SK-N-SH (cell line): ENCODE results near the gene VARS1. TPM values are rescaled to one million over a fixed set of nuclear protein-coding genes. Genes with fewer than 3 reads are reported as not detected.
"Not testable (repeated sequence)": the region's sequence is repeated elsewhere in the genome, so short reads cannot be mapped to it uniquely, and the experiment has no call there.

Experiments used
- CTCF ChIA-PET: fragments of 300-600, 350-600 bp; formaldehyde crosslinking; extraction: SDS; loops from one replicate; lab custom pipeline; 2021; lab: Yijun Ruan, JAX
- POLR2A ChIA-PET: fragments of 350-600 bp; sonication (Branson Sonifier 250); formaldehyde crosslinking; extraction: SDS; loops from one replicate; lab custom pipeline; 2020; ENCODE audit warnings: antibody characterized with exemption, inconsistent platforms; lab: Yijun Ruan, JAX
- DNase-seq: peaks from one replicate; pipeline ENCODE4 v3.0.0; 2012
- H2AFZ ChIP-seq: fragments of 200-600 bp; sonication (generic); 2 replicates; pipeline ENCODE4 v1.8.1; 2016; ENCODE audit warnings: antibody characterized with exemption, mild to moderate bottlenecking, low read depth
- H3F3A ChIP-seq: fragments of 200-600 bp; sonication (generic); replicated peaks from 2 replicates; pipeline ENCODE3; 2016; ENCODE audit warnings: antibody characterized with exemption, mild to moderate bottlenecking; ENCODE audit not compliant: insufficient read depth
- H3K27ac ChIP-seq, 2 experiments: fragments of 200-500 bp in 1 of 2; fragments of 200-600 bp in 1 of 2; sonication (Bioruptor generic) in 1 of 2; sonication (generic), shearing (Covaris generic) in 1 of 2; 2 replicates each; pipeline versions ENCODE4 v1.5.1 to v1.6.1; 2014 to 2016; ENCODE audit warnings: low read depth in 2 of 2, inconsistent platforms in 1 of 2, low read length in 1 of 2, mild to moderate bottlenecking in 1 of 2, mixed read lengths in 1 of 2
- H3K27me3 ChIP-seq: fragments of 200-600 bp; sonication (generic), shearing (Covaris generic); 2 replicates; pipeline ENCODE4 v1.6.1; 2016; ENCODE audit warnings: mixed run types; ENCODE audit not compliant: insufficient read depth
- H3K36me3 ChIP-seq, 2 experiments: fragments of 200-500 bp in 1 of 2; fragments of 200-600 bp in 1 of 2; sonication (Bioruptor generic) in 1 of 2; sonication (generic) in 1 of 2; replicated peaks in 1 of 2; 2 replicates each; pipeline versions ENCODE3 to v1.5.1; 2014 to 2016; ENCODE audit warnings: low read length in 1 of 2, mild to moderate bottlenecking in 1 of 2; ENCODE audit not compliant: insufficient read depth in 2 of 2, control insufficient read depth in 1 of 2
- H3K4me1 ChIP-seq, 2 experiments: fragments of 200-500 bp in 1 of 2; fragments of 200-600 bp in 1 of 2; sonication (Bioruptor generic) in 1 of 2; sonication (generic), shearing (Covaris generic) in 1 of 2; 2 replicates each; pipeline versions ENCODE4 v1.5.1 to v1.6.1; 2014 to 2016; ENCODE audit warnings: low read depth in 1 of 2, low read length in 1 of 2, mixed run types in 1 of 2; ENCODE audit not compliant: insufficient read depth in 2 of 2, control insufficient read depth in 1 of 2
- H3K4me2 ChIP-seq: fragments of 200-600 bp; sonication (generic), shearing (Covaris generic); 2 replicates; pipeline ENCODE4 v1.6.1; 2017; ENCODE audit warnings: mixed run types
- H3K4me3 ChIP-seq, 2 experiments: fragments of 200-500 bp in 1 of 2; fragments of 200-600 bp in 1 of 2; sonication (Bioruptor generic) in 1 of 2; sonication (generic), shearing (Covaris generic) in 1 of 2; 2 replicates each; pipeline versions ENCODE4 v1.5.1 to v1.8.1; 2014 to 2016; ENCODE audit warnings: low read depth in 2 of 2, inconsistent platforms in 1 of 2, low read length in 1 of 2, mild to moderate bottlenecking in 1 of 2, mixed read lengths in 1 of 2, moderate library complexity in 1 of 2
- H3K79me2 ChIP-seq: fragments of 200-600 bp; sonication (generic); 2 replicates; pipeline ENCODE4 v1.8.1; 2017; ENCODE audit warnings: mild to moderate bottlenecking; ENCODE audit not compliant: insufficient read depth
- H3K9ac ChIP-seq: fragments of 200-600 bp; sonication (generic); 2 replicates; pipeline ENCODE4 v1.6.1; 2017; ENCODE audit warnings: mixed run types
- H3K9me2 ChIP-seq: fragments of 200-600 bp; sonication (generic); 2 replicates; pipeline ENCODE4 v1.6.1; 2017; ENCODE audit warnings: mixed run types
- H3K9me3 ChIP-seq: fragments of 200-600 bp; sonication (generic); 2 replicates; pipeline ENCODE4 v1.6.1; 2017; ENCODE audit warnings: mixed run types, mild to moderate bottlenecking, moderate library complexity
- H4K20me1 ChIP-seq: fragments of 200-600 bp; sonication (generic); 2 replicates; pipeline ENCODE4 v1.6.1; 2017; ENCODE audit warnings: mild to moderate bottlenecking, mixed run types; ENCODE audit not compliant: insufficient read depth
- CHD2 ChIP-seq: fragments of 150-350 bp; IDR thresholded peaks from 2 replicates; pipeline ENCODE4 v1.6.1; 2018; ENCODE audit warnings: low read length; ENCODE audit not compliant: partially characterized antibody
- GABPA ChIP-seq: IDR thresholded peaks from 2 replicates; pipeline ENCODE4 v1.4.0; 2012; ENCODE audit warnings: low read depth, mild to moderate bottlenecking
- GATA2 ChIP-seq: sonication (generic); formaldehyde crosslinking; IDR thresholded peaks from 2 replicates; pipeline ENCODE4 v1.5.0; 2020; ENCODE audit warnings: mild to moderate bottlenecking, missing genetic modification reagents
- IRF3 ChIP-seq: fragments of 150-350 bp; IDR thresholded peaks from 2 replicates; pipeline ENCODE4 v1.6.1; 2016; ENCODE audit warnings: mild to moderate bottlenecking, low read depth, low read length
- JUND ChIP-seq: IDR thresholded peaks from 2 replicates; pipeline ENCODE4 v1.4.0; 2012
- MEF2A ChIP-seq: IDR thresholded peaks from 2 replicates; pipeline ENCODE4 v1.4.0; 2012; ENCODE audit warnings: low read depth, borderline replicate concordance
- RAD21 ChIP-seq: IDR thresholded peaks from 2 replicates; pipeline ENCODE4 v1.6.1; 2012; ENCODE audit warnings: mild to moderate bottlenecking, low read length
- SMC3 ChIP-seq: IDR thresholded peaks from 2 replicates; pipeline ENCODE4 v1.6.1; 2012; ENCODE audit warnings: low read depth, low read length, improper control_type of control experiment
- TCF12 ChIP-seq: IDR thresholded peaks from 2 replicates; pipeline ENCODE4 v1.4.0; 2012
- YY1 ChIP-seq: IDR thresholded peaks from 2 replicates; pipeline ENCODE4 v1.4.0; 2012; ENCODE audit warnings: low read depth, mild to moderate bottlenecking
- WGBS: methylation state at CpG from one replicate; pipeline ENCODE4 v1.1.6; 2017; ENCODE audit warnings: low lambda C conversion rate; 5-methylcytosine and 5-hydroxymethylcytosine counted together
- polyA plus RNA-seq, 3 experiments: library from polyadenylated mRNA; depleted of rRNA; stranded (reverse); fragments of >200 nt; gene quantifications; 2 replicates each; pipeline ENCODE4 v1.2.3, GENCODE V29; 2012
- TF ChIP-seq, protein P1 (sequence below): fragments of 150-350 bp; IDR thresholded peaks from 2 replicates; pipeline ENCODE4 v1.6.1; 2017; ENCODE audit warnings: antibody characterized with exemption, low read length, low read depth, borderline replicate concordance

VARS1 gene
- polyA plus RNA-seq, 1 of the 3 experiments (the other 2 are of a cell fraction), result 35.1 TPM

DNA sequence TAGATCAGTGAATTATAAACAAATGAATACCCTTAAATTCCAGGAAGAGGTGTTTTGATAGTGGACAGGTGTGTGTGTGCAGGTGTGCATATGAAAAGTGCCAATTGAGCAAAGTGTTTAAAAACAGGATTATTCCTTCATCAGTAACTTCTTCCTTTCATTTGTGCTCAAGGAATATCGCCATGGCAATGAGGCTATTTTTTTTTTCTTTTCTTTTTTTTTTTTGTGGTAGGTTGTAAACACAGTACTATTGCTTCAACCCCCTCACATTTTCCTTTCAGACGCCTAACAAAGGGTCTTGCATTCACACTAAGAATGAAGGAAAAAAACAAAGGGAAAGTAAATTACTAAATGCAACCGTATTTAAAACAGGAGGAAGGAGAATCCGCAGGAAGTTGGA, 30.0 kb upstream of the VARS1 start:
- 94% methylated on average over 4 of the region's 4 CpGs for WGBS
- Histone ChIP-seq H3F3A (peaks cover 7% of the 10 kb centered on the region), H3K4me3 (no peak overlapping the region), H4K20me1 (no peaks in the 10 kb centered on the region), H3K9me3 (no peaks in the 10 kb centered on the region), H3K9ac (no peak overlapping the region), H3K4me1 (peaks cover 0 to 3% of the 10 kb centered on the region in 2 experiments; a peak in 1 of 4 replicates), H3K27me3 (no peaks in the 10 kb centered on the region), H3K36me3 (no peaks in the 10 kb centered on the region), H3K27ac (no peak overlapping the region), H2AFZ (no peak overlapping the region), H3K9me2 (no peaks in the 10 kb centered on the region), H3K4me2 (no peak overlapping the region), H3K79me2 (peaks cover 10% of the 10 kb centered on the region)
- ChIA-PET POLR2A (no interaction called here), CTCF (interaction anchor here (1.5 kb wide), 1 partner anchor 35 kb away, joined by 3 read pairs; no protein-coding TSS in a partner anchor)
- TF ChIP-seq JUND, result no peak
- no peak for TF ChIP-seq MEF2A
- TF ChIP-seq IRF3, result no peak
- no peak for TF ChIP-seq YY1
- TF ChIP-seq GATA2 (CRISPR knock-in tag), result no peak
- TF ChIP-seq, protein P1, sequence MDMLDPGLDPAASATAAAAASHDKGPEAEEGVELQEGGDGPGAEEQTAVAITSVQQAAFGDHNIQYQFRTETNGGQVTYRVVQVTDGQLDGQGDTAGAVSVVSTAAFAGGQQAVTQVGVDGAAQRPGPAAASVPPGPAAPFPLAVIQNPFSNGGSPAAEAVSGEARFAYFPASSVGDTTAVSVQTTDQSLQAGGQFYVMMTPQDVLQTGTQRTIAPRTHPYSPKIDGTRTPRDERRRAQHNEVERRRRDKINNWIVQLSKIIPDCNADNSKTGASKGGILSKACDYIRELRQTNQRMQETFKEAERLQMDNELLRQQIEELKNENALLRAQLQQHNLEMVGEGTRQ, result no peak
- no peak for TF ChIP-seq TCF12
- no peak for TF ChIP-seq RAD21
- TF ChIP-seq CHD2, result no peak
- no peak for TF ChIP-seq GABPA
- no peak for TF ChIP-seq SMC3
- no peak for DNase-seq

- CTCF ChIA-PET, H3F3A ChIP-seq, H3K27me3 ChIP-seq, POLR2A ChIA-PET, H3K4me3 ChIP-seq, H3K9me3 ChIP-seq, H4K20me1 ChIP-seq, H3K9ac ChIP-seq, H3K79me2 ChIP-seq, H2AFZ ChIP-seq, H3K4me1 ChIP-seq, DNase-seq, H3K4me2 ChIP-seq, H3K36me3 ChIP-seq, H3K9me2 ChIP-seq, H3K27ac ChIP-seq: not testable (repeated sequence)
- 96% methylated on average over 9 of the region's 9 CpGs for WGBS
These were observed 28.1 kb upstream of the VARS1 start for GRCh38 chr6:31823592-31824196.
